Activated T-cell treated with anti-CD3 and anti-CD28 coated beads, Interleukin-2, amount 50 U/mL, for 24 hours (primary cell): ENCODE results near the gene UBE2G2.
A peak's percentile ranks its signal among the peaks of the same experiment; 100 is the strongest.

Experiments used
- DNase-seq: peaks from one replicate; pipeline ENCODE4 v3.0.0-alpha.2; 2020
- H3K27ac Mint-ChIP-seq: 2 replicates; pipeline ENCODE4 v1.8.0; 2020; ENCODE audit warnings: mild to moderate bottlenecking, mixed read lengths
- H3K27me3 Mint-ChIP-seq: 2 replicates; pipeline ENCODE4 v1.8.0; 2020; ENCODE audit warnings: mixed read lengths
- H3K36me3 Mint-ChIP-seq: 2 replicates; pipeline ENCODE4 v1.8.0; 2020; ENCODE audit warnings: low read depth, mixed read lengths
- H3K4me1 Mint-ChIP-seq: 2 replicates; pipeline ENCODE4 v1.8.0; 2020; ENCODE audit warnings: low read depth, mixed read lengths
- H3K4me3 Mint-ChIP-seq: 2 replicates; pipeline ENCODE4 v1.8.0; 2020; ENCODE audit warnings: mild to moderate bottlenecking, moderate library complexity, mixed read lengths
- H3K9me3 Mint-ChIP-seq: 2 replicates; pipeline ENCODE4 v1.8.0; 2020; ENCODE audit warnings: mixed read lengths

UBE2G2 gene

DNA sequence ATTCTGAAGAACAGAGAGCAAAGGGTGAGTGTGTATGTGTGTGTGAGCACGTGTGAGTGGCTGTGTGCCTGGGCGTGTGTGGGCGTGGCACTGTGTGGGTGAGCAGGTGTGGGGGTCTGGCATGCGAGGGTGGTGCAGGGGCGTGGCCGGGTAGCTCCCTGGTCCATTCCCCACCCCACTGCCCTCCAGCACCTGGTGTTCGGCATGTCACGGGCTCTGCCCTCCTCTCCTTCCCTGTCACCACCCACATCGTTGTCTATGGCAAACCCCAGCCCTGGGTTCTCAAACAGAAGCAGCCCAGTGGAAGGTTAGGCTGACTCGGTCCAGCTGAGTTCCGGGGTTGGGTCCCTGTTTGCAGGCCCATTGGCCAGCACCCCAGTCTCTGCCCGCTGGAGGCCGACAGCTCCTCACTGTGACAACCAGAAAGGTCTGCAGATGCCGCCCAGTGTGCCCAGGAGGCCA lies 39.8 kb downstream of the UBE2G2 start:
- Mint-ChIP-seq H3K4me1 (peaks cover 21% of the 10 kb centered on the region), H3K27ac (no peak overlapping the region), H3K36me3 (no peaks in the 10 kb centered on the region), H3K4me3 (no peak overlapping the region), H3K27me3 (no peaks in the 10 kb centered on the region), H3K9me3 (no peaks in the 10 kb centered on the region)
- no peak for DNase-seq

DNA sequence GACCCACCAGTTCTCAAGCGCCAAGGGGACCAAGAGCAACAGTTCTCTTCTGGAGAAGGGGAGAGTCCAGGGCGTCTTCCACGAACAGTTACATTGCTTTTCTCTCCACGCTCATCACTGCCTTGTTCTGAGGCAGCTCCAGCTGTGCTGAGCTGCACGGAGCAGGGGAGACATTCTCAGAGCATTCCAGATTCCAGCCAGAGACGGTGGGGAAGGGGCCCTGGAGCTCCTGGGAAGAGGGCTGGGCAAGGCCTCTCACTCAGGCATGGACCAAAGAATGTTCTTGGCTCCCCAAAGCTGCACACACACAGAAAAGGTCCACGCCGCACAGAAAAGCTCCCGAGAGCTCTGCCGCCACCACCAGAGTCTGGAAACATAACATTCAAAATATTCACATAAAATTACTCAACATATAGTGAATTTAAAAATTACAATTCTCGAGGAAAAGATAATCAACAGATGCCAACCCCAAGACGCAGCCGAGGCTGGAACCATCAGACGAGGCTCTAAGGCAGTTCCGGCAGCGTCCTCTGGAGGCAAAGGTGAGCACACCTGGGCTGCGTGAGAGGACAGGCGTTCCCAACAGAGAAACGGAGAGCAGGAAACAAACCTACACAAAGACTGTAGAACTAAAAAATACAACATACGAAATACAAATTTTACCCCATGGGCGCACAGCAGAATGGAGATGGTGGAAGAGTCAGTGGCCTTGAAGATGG lies 40.5 kb downstream of the UBE2G2 start:
- H3K4me1 Mint-ChIP-seq = peaks cover 15% of the 10 kb centered on the region
- H3K27me3 Mint-ChIP-seq = no peaks in the 10 kb centered on the region
- H3K9me3 Mint-ChIP-seq = no peaks in the 10 kb centered on the region
- no peaks in the 10 kb centered on the region for H3K36me3 Mint-ChIP-seq
- H3K27ac Mint-ChIP-seq = no peak overlapping the region
- no peak for DNase-seq
- H3K4me3 Mint-ChIP-seq = no peak overlapping the region

- peaks cover 7% of the 10 kb centered on the region for H3K4me1 Mint-ChIP-seq
- no peak overlapping the region for H3K4me3 Mint-ChIP-seq
- no peaks in the 10 kb centered on the region for H3K36me3 Mint-ChIP-seq
- H3K27me3 Mint-ChIP-seq = no peaks in the 10 kb centered on the region
- no peaks in the 10 kb centered on the region for H3K9me3 Mint-ChIP-seq
- H3K27ac Mint-ChIP-seq = no peak overlapping the region
- peak; percentile 18 for DNase-seq
These were observed 41.2 kb downstream of the UBE2G2 start for GRCh38 chr21:44760376-44760775.

GRCh38 chr21:44759628-44760285 lies 41.9 kb downstream of the UBE2G2 start:
- H3K27me3 Mint-ChIP-seq = no peaks in the 10 kb centered on the region
- DNase-seq = peak; percentile 8
- H3K4me1 Mint-ChIP-seq = peaks cover 2% of the 10 kb centered on the region
- no peak overlapping the region for H3K27ac Mint-ChIP-seq
- H3K4me3 Mint-ChIP-seq = no peak overlapping the region
- H3K36me3 Mint-ChIP-seq = no peaks in the 10 kb centered on the region
- no peaks in the 10 kb centered on the region for H3K9me3 Mint-ChIP-seq

GRCh38 chr21:44758781-44759627 lies 42.6 kb downstream of the UBE2G2 start:
- no peak overlapping the region for H3K4me3 Mint-ChIP-seq
- peak; percentile 20 for DNase-seq
- H3K9me3 Mint-ChIP-seq = no peaks in the 10 kb centered on the region
- no peak overlapping the region for H3K27ac Mint-ChIP-seq
- H3K27me3 Mint-ChIP-seq = no peaks in the 10 kb centered on the region
- H3K36me3 Mint-ChIP-seq = no peaks in the 10 kb centered on the region
- peaks cover 2% of the 10 kb centered on the region for H3K4me1 Mint-ChIP-seq

DNA sequence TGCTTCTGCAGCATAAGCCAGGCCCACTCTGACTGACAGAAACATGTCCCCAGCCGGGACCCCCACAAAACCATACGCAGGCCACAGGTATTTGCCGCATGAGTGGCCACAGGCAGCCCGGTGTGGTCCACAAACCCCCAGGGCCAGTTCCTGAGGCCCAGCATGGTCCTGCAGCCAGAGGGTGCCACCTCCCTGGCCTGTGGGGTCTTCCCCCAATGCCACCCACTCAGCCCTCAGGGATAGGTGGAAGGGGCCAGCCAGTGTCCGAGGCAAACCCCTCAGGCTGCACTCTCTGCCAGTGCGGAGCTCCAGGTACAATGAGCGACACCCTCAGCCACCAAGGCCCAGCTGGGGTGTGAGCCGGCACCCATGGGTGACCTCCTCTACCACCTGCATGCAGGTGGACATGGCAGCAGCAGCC lies 43.5 kb downstream of the UBE2G2 start:
- no peaks in the 10 kb centered on the region for H3K36me3 Mint-ChIP-seq
- peak; percentile 21 for DNase-seq
- H3K4me1 Mint-ChIP-seq = peaks cover 2% of the 10 kb centered on the region
- H3K4me3 Mint-ChIP-seq = no peak overlapping the region
- H3K27me3 Mint-ChIP-seq = no peaks in the 10 kb centered on the region
- H3K27ac Mint-ChIP-seq = no peak overlapping the region
- no peaks in the 10 kb centered on the region for H3K9me3 Mint-ChIP-seq

GRCh38 chr21:44757731-44758130 lies 43.9 kb downstream of the UBE2G2 start:
- no peaks in the 10 kb centered on the region for H3K9me3 Mint-ChIP-seq
- H3K36me3 Mint-ChIP-seq = no peaks in the 10 kb centered on the region
- no peaks in the 10 kb centered on the region for H3K27me3 Mint-ChIP-seq
- no peak for DNase-seq
- H3K4me1 Mint-ChIP-seq = peaks cover 2% of the 10 kb centered on the region
- H3K4me3 Mint-ChIP-seq = no peak overlapping the region
- no peak overlapping the region for H3K27ac Mint-ChIP-seq

GRCh38 chr21:44756423-44757185 lies 45.0 kb downstream of the UBE2G2 start:
- peak; percentile 3 for DNase-seq
- no peaks in the 10 kb centered on the region for H3K9me3 Mint-ChIP-seq
- no peak overlapping the region for H3K4me3 Mint-ChIP-seq
- no peaks in the 10 kb centered on the region for H3K36me3 Mint-ChIP-seq
- H3K27me3 Mint-ChIP-seq = no peaks in the 10 kb centered on the region
- H3K27ac Mint-ChIP-seq = no peak overlapping the region
- H3K4me1 Mint-ChIP-seq = peaks cover 2% of the 10 kb centered on the region

DNA sequence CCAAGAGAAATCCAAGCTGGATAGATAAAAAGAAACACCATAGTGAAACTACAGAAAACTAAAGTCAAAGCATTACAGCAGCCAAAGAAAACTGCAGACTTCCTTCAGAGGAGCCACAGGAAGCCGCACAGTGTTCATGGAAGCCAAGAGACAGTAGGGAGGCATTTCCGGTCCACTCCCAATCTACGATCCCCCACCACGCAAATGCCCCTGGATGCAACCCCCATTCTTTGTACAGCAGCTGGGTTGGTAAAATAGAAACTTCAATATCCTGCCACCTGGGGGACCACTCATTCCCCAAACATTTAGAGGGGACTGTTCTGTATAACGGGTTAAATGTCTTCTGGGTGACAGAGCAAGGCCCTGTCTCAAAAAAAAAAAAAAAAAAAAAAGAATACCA lies 46.4 kb downstream of the UBE2G2 start:
- no peaks in the 10 kb centered on the region for H3K4me1 Mint-ChIP-seq
- H3K9me3 Mint-ChIP-seq = no peaks in the 10 kb centered on the region
- H3K36me3 Mint-ChIP-seq = no peaks in the 10 kb centered on the region
- DNase-seq = no peak
- H3K27me3 Mint-ChIP-seq = peaks cover 8% of the 10 kb centered on the region
- H3K4me3 Mint-ChIP-seq = no peak overlapping the region
- H3K27ac Mint-ChIP-seq = no peak overlapping the region

DNA sequence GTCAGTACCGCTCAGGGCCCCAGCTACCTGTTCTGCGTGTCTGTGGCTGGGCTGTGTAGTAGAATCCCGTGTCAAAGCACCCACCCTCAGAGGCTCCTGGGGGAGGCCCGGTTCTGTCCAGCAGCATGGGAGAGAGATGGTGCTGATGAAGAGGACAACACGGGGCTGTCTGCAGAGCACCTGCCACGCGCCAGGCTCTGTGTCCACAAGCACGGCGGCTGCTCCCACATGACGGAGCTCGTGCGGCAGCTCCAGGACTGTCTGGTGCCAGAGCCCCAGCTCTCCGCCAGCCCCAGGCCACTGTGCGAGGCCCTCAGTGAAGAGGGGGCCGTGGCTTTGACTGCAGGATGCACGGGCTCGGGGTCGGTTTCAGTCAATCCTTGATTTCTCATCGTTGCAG lies 48.3 kb downstream of the UBE2G2 start:
- Mint-ChIP-seq H3K9me3 (no peaks in the 10 kb centered on the region), H3K27me3 (peaks cover 15% of the 10 kb centered on the region), H3K36me3 (no peaks in the 10 kb centered on the region), H3K4me3 (no peak overlapping the region), H3K4me1 (no peaks in the 10 kb centered on the region), H3K27ac (no peak overlapping the region)
- peak; percentile 8 for DNase-seq

DNA sequence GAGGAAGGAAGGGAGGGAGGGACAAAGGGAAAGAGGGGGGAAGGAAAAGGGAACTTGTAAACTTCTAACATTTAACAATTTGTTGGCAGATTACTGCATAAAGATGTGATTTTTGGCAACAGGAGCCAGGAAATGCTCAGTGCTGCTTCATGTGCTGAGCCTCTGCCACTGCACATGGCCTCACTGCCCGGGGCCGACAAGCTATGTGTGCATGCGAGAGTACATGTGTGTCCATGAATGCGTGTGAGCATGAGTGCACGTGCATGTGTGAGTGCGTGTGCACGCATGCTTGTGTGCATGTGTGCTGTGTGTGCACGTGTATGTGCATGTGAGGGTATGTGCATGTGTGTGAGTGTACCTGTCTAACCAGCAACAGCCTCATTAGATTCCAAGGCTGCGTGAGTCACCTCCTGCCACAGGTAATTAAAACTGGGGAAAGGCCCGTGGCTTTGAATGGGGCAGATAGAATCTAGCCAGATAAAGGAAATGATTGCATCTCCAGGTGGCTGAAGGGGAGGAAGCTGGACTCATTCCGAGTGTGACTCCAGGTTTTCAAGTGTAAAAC lies 48.9 kb downstream of the UBE2G2 start:
- Mint-ChIP-seq H3K27me3 (peaks cover 15% of the 10 kb centered on the region), H3K4me1 (no peaks in the 10 kb centered on the region), H3K27ac (no peak overlapping the region), H3K4me3 (no peak overlapping the region), H3K36me3 (no peaks in the 10 kb centered on the region), H3K9me3 (no peaks in the 10 kb centered on the region)
- DNase-seq = no peak

DNA sequence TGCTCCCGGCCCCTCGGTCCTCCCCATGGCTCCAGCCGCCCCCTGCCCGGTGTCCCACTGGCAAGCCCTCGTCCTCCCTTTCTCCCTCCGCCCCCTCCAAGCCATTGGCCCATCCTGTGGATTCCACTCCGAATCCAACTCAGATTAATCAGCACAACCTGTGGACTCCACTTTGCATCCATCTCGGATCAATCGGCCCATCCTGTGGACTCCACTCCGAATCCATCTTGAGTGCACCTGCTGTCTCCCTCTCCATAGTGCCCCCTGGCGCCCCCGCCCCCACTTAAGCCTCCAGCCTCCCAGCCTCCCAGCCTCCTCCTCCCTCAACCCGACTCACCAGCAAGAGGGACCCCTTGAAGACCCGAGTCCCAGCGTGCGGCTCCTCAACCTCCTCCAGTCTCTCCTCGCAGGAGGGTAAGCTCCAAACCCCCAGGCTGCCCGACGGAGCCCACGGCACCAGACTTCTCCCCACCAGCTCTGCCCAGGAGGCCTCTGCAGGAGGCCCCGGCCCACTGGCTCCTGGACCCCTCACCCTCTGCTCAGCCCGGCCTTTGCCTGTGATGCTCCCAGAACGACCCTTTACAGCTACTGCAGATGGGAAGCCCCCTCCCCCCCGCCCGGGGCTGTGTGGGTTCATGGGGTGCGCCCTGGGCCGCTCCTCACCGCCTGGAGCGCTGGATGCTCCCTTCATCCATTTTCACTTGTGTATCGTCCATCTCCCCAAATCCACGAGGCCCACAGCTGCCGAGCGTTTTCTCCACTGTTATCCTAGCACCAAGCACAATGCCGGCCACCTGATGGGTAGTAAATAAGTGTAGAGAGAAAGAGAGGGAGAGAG lies 49.6 kb downstream of the UBE2G2 start:
- H3K36me3 Mint-ChIP-seq = no peaks in the 10 kb centered on the region
- peak; percentile 14 for DNase-seq
- H3K4me3 Mint-ChIP-seq = no peak overlapping the region
- no peak overlapping the region for H3K27ac Mint-ChIP-seq
- H3K9me3 Mint-ChIP-seq = no peaks in the 10 kb centered on the region
- no peaks in the 10 kb centered on the region for H3K4me1 Mint-ChIP-seq
- peaks cover 15% of the 10 kb centered on the region for H3K27me3 Mint-ChIP-seq

DNA sequence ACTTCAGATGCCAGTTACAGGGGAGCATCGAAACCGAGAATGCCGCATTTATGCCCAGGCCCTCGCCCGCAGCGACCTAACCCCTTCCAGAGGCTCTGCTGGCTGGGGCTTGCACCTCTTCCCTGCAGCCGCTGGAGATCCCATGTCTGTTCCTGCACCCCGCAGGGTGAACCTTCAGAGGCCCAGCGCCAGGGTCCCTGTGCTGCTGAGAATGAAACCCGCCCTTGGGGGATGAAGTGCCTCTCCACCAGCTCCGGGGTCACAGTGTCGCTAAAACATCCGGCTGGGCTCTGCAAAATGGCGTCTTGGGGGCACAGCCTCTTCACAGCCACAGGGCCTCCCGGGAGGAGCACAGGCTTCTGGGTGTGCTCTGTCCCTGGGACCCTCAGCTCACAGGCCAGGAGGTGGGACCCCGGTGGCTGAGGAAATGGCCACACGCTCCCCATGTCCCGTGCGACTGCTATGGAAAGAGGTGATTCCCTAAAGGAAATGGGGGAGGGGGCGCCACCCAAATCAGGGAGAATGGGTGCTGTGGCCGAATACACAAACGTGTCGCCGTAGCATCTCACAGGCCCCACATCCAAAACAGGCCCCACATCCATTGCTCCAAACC lies 50.3 kb downstream of the UBE2G2 start:
- Mint-ChIP-seq H3K36me3 (no peaks in the 10 kb centered on the region), H3K9me3 (no peaks in the 10 kb centered on the region), H3K4me1 (no peaks in the 10 kb centered on the region), H3K4me3 (no peak overlapping the region), H3K27ac (no peak overlapping the region), H3K27me3 (peaks cover 15% of the 10 kb centered on the region)
- DNase-seq = no peak
